Endodermal cell (in vitro differentiated cells): ENCODE results near the gene C10orf88. TPM values are rescaled to one million over a fixed set of nuclear protein-coding genes. Genes with fewer than 3 reads are reported as not detected.
A peak's percentile ranks its signal among the peaks of the same experiment; 100 is the strongest.
"Not testable (repeated sequence)": the region's sequence is repeated elsewhere in the genome, so short reads cannot be mapped to it uniquely, and the experiment has no call there.

Experiments
- DNase-seq: peaks from one replicate; pipeline ENCODE4 v3.0.0-alpha.2; 2017
- H3K27ac ChIP-seq: 2 replicates; pipeline ENCODE4 v1.5.1; 2013; ENCODE audit warnings: mild to moderate bottlenecking, low read depth, low read length, moderate library complexity
- H3K27me3 ChIP-seq: 2 replicates; pipeline ENCODE4 v1.6.1; 2013; ENCODE audit warnings: mild to moderate bottlenecking, low read length, moderate library complexity; ENCODE audit not compliant: insufficient read depth, control insufficient read depth, poor library complexity, severe bottlenecking
- H3K36me3 ChIP-seq: 2 replicates; pipeline ENCODE4 v1.7.0; 2013; ENCODE audit warnings: mild to moderate bottlenecking, low read length, moderate library complexity; ENCODE audit not compliant: control insufficient read depth, insufficient read depth
- H3K4me1 ChIP-seq: one replicate; pipeline ENCODE4 v1.7.0; 2013; ENCODE audit warnings: low read length; ENCODE audit not compliant: control insufficient read depth, insufficient read depth
- H3K4me3 ChIP-seq: 2 replicates; pipeline ENCODE4 v1.5.1; 2013; ENCODE audit warnings: mild to moderate bottlenecking, low read length, moderate library complexity
- H3K9ac ChIP-seq: 2 replicates; pipeline ENCODE4 v1.6.1; 2013; ENCODE audit warnings: mild to moderate bottlenecking, low read length, moderate library complexity; ENCODE audit not compliant: poor library complexity, severe bottlenecking; ENCODE audit errors: extremely low read depth
- H3K9me3 ChIP-seq: 2 replicates; pipeline ENCODE4 v1.6.1; 2013; ENCODE audit warnings: mild to moderate bottlenecking, low read length, moderate library complexity; ENCODE audit not compliant: control insufficient read depth
- H3K27ac Mint-ChIP-seq: 2 replicates; pipeline ENCODE4 v1.8.0; 2020; ENCODE audit warnings: mixed read lengths
- H3K27me3 Mint-ChIP-seq: 2 replicates; pipeline ENCODE4 v1.8.0; 2021; ENCODE audit warnings: mild to moderate bottlenecking, mixed read lengths; ENCODE audit not compliant: insufficient read depth
- H3K36me3 Mint-ChIP-seq: 2 replicates; pipeline ENCODE4 v1.8.0; 2020; ENCODE audit warnings: low read depth, mixed read lengths
- H3K4me1 Mint-ChIP-seq: 2 replicates; pipeline ENCODE4 v1.8.0; 2020; ENCODE audit warnings: mixed read lengths
- H3K4me3 Mint-ChIP-seq: 2 replicates; pipeline ENCODE4 v1.8.0; 2020; ENCODE audit warnings: mild to moderate bottlenecking, moderate library complexity, mixed read lengths
- H3K9me3 Mint-ChIP-seq: 2 replicates; pipeline ENCODE4 v1.8.0; 2020; ENCODE audit warnings: mild to moderate bottlenecking, mixed read lengths
- WGBS, 2 experiments: methylation state at CpG; one replicate each; pipeline versions ENCODE4 v1.1.5 to v1.1.7; 2013; ENCODE audit warnings: missing lambda C conversion rate in 2 of 2, mixed read lengths in 1 of 2; ENCODE audit not compliant: insufficient coverage in 1 of 2, insufficient read length in 1 of 2; 5-methylcytosine and 5-hydroxymethylcytosine counted together
- total RNA-seq, 2 donors: library from RNA; stranded (reverse); fragmentation: NEBNext Ultra II Directional in 1 of 2; extraction: Animal tissue kit (Norgen Biotek cat#: 25700) in 1 of 2; gene quantifications; 2 replicates in 1 of 2; 3 replicates in 1 of 2; pipeline ENCODE4 v1.2.1, GENCODE V29; 2021
- TF ChIP-seq, protein P1 (sequence below): fragments of 200-600 bp; sonication (generic); conservative IDR thresholded peaks from 2 replicates; pipeline ENCODE4 v1.5.0; 2021; ENCODE audit warnings: antibody characterized with exemption, mild to moderate bottlenecking

C10orf88 gene
- total RNA-seq, 2 donors from 2014 or later = 14.7 to 18.1 TPM

DNA sequence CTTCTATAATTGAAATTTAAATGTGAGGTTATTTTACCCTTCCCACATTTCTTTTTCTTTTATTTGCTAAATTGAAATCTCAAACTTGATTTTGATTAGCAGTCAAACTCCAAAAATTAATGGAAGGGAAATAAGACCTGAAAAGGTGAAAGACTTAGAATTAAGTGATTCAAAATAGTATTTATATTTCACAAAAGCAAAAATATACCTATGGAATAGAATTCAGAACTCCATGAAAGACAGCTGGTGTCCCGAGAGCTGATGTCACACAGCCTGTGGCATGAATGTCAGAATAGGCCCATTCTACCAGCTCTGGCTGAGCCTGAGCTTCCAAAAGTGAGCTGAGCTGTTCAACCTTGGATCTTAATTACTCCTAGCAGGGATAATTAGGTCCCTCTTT lies 43.7 kb downstream of the C10orf88 start, which contains the start of gene FAM24A:
TSS of gene FAM24A (plus strand) at position 301 of the 400 bp plus-strand sequence. CDS start 1,025 bp downstream, outside the sequence.
- no peaks in the 10 kb centered on the region for H3K36me3 Mint-ChIP-seq
- Histone ChIP-seq H3K27me3 (peaks cover 27% of the 10 kb centered on the region), H3K27ac (no peak within 1 kb of the TSS), H3K4me1 (no peaks in the 10 kb centered on the region), H3K9me3 (no peaks in the 10 kb centered on the region), H3K9ac (no peak within 1 kb of the TSS), H3K36me3 (no peaks in the 10 kb centered on the region), H3K4me3 (no peak within 1 kb of the TSS)
- WGBS, 2 experiments = 78 to 89% methylated on average over 1 of the region's 1 CpG
- H3K4me1 Mint-ChIP-seq = no peaks in the 10 kb centered on the region
- H3K9me3 Mint-ChIP-seq = no peaks in the 10 kb centered on the region
- H3K27me3 Mint-ChIP-seq = peaks cover 36% of the 10 kb centered on the region
- TF ChIP-seq, protein P1, sequence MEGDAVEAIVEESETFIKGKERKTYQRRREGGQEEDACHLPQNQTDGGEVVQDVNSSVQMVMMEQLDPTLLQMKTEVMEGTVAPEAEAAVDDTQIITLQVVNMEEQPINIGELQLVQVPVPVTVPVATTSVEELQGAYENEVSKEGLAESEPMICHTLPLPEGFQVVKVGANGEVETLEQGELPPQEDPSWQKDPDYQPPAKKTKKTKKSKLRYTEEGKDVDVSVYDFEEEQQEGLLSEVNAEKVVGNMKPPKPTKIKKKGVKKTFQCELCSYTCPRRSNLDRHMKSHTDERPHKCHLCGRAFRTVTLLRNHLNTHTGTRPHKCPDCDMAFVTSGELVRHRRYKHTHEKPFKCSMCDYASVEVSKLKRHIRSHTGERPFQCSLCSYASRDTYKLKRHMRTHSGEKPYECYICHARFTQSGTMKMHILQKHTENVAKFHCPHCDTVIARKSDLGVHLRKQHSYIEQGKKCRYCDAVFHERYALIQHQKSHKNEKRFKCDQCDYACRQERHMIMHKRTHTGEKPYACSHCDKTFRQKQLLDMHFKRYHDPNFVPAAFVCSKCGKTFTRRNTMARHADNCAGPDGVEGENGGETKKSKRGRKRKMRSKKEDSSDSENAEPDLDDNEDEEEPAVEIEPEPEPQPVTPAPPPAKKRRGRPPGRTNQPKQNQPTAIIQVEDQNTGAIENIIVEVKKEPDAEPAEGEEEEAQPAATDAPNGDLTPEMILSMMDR = no peak
- DNase-seq = no peak
- no peak within 1 kb of the TSS for H3K4me3 Mint-ChIP-seq
- H3K27ac Mint-ChIP-seq = no peak within 1 kb of the TSS

DNA sequence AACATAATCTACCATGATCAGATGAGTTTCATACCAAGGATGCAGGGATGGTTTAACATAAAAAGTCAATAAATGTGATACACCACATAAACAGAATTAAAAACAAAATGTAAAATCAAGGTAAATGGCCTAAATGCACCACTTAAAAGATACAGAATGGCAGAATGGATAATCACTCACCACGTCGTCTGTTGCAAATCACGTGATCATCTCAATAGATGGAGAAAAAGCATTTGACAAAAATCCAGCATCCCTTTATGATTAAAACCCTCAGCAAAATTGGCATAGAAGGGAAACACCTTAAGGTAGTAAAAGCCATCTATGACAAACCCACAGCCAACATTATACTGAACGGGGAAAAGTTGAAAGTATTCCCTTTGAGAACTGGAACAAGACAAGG lies 50.2 kb downstream of the C10orf88 start:
- not testable (repeated sequence) for H3K27ac ChIP-seq, H3K36me3 ChIP-seq, H3K4me1 ChIP-seq, DNase-seq, H3K9me3 ChIP-seq, H3K4me3 ChIP-seq, H3K9ac ChIP-seq, H3K4me3 Mint-ChIP-seq, H3K36me3 Mint-ChIP-seq, H3K27ac Mint-ChIP-seq, H3K4me1 Mint-ChIP-seq
- Mint-ChIP-seq H3K9me3 (peaks cover 16% of the 10 kb centered on the region), H3K27me3 (peaks cover 33% of the 10 kb centered on the region)
- peaks cover 15% of the 10 kb centered on the region for H3K27me3 ChIP-seq
- WGBS, 2 experiments = 92 to 100% methylated on average over 3 to 4 of the region's 4 CpGs

DNA sequence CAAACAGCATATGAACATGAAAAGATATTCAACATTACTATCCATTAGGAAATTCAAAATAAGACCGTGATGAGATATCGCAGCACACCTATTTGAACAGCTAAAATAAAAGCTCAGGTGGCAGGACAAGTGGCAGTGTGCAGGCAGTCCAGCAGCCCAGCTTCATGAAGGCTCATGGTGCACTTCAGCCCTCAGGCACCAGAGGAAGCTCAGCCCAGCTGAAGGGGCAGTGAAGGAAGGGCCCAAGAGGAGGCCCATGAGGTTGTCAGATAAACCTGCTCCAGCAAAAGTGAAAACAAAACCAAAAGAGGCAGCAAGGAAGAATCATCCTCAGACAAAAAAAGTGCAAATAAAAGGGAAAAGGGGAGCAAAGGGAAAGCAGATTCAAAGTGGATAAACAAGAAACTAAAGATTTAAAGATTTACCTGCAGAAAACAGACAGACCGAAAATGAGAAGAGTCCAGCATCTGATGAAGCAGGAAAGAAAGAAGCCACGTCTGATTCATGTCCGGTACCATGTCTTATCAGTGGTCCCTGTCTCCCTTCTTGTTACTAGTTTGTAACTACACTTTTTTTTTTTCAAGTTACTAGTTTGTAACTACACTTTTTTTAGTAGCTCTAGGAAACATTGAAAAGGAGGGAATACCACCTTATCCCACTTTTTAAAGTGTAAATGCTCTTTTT lies 59.6 kb downstream of the C10orf88 start:
- H3K36me3 ChIP-seq = no peaks in the 10 kb centered on the region
- 93 to 95% methylated on average over 4 to 5 of the region's 5 CpGs for WGBS, 2 experiments
- Mint-ChIP-seq H3K27me3 (no peaks in the 10 kb centered on the region), H3K4me1 (peaks cover 4% of the 10 kb centered on the region), H3K4me3 (no peak overlapping the region), H3K36me3 (no peaks in the 10 kb centered on the region), H3K9me3 (no peaks in the 10 kb centered on the region), H3K27ac (no peak overlapping the region)
- H3K4me3 ChIP-seq = no peak overlapping the region
- no peaks in the 10 kb centered on the region for H3K9me3 ChIP-seq
- H3K27ac ChIP-seq = no peak overlapping the region
- no peak overlapping the region for H3K9ac ChIP-seq
- no peaks in the 10 kb centered on the region for H3K27me3 ChIP-seq
- TF ChIP-seq, protein P1 = no peak
- no peaks in the 10 kb centered on the region for H3K4me1 ChIP-seq
- DNase-seq = peak; percentile 52
